Ureter (tissue), 1 donor: Measurements from ENCODE around the gene KRT7. TPM values are rescaled to one million over a fixed set of nuclear protein-coding genes. Genes with fewer than 3 reads are reported as not detected.

ENCODE experiments used
- DNase-seq: peaks from one replicate; pipeline ENCODE4 v3.0.0-alpha.2; 2020; ENCODE audit warnings: low spot score
- total RNA-seq: library from RNA; stranded (reverse); gene quantifications from one replicate; pipeline ENCODE4 v1.2.4, GENCODE V29; 2023
- donor health status: DM: yes; HTN: yes; CAD: no.

The KRT7 gene
- 2,511 TPM for total RNA-seq

DNA sequence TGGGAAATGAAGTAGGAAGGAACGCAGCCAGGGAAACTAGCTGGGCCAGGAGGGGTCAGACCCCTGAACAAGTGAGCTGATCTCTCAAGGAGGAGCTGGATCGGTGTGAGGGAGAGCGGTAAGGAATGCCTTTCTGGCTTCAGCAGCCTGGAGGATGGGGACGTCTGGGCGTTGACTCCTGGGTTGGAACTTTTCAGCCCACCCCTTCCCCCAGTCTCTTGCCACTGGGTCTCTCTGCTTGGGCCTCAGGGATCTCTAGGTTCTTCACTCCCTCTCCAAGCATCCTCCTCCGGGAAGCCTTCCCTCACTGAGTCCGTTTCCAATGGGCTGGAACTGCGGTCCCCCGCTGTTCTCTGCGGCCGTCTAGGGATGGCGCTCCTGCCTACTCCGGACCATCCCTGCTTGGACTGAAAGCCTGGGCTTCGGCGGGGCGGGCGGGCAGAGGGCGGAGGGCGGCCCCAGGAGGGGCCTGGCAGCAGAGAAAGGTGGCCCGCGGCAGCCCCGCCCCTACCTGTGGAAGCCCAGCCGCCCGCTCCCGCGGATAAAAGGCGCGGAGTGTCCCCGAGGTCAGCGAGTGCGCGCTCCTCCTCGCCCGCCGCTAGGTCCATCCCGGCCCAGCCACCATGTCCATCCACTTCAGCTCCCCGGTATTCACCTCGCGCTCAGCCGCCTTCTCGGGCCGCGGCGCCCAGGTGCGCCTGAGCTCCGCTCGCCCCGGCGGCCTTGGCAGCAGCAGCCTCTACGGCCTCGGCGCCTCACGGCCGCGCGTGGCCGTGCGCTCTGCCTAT lies at the start of gene KRT7:
KRT7 (plus strand) TSS at position 570 of the 788 bp plus-strand sequence; CDS start at position 624, 54 bp downstream.
- DNase-seq, result peak; percentile 82

DNA sequence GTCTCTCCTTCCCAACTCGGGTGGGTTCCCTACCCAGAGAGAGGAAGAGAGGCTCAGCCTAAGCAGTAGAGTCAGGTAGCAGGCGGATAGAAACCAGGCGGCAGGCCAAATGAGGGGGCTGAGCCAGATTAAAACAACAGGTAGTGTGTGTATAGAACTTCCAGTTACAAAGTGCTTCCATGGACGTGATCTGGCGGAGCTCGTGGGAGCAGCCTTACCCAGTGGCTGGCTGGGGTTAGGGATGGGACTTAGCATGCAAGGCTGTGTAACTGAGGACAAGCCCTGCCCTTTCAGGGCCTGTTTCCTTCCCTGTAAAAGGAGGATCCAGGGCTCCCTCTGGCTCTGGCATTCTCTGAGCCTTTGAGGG lies 49.5 kb upstream of the KRT7 start:
- no peak for DNase-seq

DNA sequence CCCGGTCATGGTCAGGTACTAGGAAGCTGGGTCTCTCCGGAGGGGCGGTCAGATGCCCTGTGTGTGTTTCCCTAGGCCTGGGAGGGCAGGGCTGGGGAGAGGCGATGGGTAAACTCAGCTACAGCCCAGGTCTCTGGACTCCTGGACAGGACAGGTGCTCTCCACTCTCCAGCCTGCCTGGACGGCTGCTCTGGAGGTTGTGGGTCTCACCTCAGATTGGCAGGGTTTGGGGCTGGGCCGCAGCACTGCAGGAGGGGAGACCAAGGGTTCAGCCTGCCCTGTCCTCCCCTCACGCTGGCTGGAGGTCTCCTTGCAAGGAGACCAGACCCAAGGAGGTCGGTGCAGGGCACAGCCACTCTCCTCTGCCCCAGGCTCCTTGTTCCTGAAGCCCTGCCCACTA lies 49.1 kb upstream of the KRT7 start:
- DNase-seq, result no peak

DNA sequence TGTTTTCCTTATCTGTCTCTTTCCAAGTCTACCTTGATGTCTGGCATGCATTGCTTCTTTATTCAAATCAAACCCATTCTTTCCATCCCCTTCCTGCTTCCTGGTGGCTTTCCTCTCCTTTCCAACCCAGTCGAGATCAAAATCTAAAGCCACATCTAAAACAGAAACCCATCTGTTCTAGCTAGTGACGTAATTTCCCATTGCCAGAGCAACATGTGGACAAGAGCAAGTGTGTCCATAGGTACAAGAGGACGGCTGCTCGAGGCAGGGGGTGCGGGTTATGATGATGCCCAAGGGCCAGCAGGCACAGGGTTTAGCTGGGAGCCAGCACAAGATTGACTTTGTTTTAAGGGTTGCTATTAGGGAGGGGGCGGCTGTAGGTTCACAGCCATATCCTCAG lies 48.2 kb upstream of the KRT7 start:
- DNase-seq, result no peak

DNA sequence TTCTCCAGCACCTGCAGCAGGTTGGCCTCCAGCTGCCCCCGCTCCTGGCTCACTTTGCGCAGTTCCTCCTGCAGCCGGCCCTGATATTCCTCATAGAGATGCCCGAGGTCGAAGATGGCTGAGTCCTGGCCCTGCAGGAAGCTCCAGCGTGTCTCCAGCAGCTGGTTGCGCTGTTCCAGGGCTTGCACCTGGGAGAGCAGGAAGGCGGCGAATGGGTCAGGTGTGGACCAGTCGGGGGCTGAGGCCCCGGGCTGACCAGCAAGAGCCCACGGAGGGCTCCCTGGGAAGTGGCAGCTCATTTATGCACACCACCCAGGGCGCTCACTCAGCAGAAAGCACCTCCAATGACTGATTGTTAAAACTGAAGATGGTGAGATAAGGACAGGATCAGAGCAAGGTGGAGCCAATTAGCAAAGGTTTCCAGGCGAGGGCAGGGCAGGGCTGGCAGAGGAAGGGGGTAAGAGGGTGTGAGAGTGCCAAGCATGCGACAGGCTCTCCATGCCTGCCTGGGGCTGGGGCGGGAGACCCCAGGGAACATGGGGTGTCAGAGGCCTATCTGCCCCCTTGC lies 47.6 kb upstream of the KRT7 start:
- DNase-seq, result no peak

DNA sequence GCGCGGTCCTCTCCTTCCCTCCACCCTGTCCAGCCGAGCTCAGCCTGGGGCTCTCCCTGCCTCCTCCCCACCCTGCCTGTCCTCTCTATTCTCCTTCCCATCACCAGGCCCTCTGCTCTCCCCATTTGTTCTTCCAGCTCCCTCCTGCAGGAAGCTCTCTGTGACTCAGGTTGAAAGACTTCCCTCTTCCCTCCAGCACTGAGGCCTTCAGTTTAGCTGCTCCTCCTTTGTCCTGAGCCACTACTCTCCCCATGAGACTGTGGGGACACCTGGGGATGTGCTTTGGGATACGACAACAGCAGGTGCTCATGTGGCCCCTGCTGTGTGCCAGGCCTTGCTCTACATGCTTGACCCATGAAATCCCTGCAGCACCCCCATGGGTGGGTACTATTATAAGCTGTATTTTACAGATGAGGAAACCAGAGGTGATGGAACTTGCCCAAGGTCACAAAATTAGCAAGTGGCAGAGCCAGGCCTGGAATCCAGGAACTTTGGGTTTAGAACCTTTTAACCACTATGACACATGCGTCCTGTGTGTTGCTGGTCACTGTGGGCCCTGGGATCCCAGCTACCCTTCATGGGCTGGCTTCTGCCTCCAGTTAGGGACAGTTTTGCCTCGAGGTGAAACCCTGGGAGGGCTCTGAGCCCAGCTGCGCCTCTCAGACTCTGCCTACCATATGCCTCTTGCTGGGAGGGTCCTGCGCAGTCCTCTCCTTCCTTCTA lies 46.8 kb upstream of the KRT7 start:
- no peak for DNase-seq

DNA sequence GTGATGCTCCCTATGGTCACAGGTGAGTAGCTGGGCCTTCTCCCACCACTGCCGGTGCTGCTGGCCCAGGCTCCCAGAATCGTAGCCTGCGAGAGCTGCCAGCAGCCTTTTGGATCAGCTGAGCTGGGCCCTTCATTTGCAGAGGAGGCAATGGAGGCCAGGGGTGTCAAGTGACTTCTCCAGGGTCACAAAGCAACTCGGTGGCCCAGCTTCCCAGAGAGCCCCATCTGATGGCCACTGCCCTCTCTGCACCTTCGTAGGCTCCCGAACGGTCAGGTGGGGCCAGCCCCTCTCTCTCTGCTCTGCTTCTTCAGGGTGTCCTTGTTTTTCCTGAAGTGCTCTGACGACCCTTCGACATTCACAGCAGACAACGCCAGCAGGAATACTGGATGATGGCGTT lies 45.8 kb upstream of the KRT7 start:
- DNase-seq, result no peak

DNA sequence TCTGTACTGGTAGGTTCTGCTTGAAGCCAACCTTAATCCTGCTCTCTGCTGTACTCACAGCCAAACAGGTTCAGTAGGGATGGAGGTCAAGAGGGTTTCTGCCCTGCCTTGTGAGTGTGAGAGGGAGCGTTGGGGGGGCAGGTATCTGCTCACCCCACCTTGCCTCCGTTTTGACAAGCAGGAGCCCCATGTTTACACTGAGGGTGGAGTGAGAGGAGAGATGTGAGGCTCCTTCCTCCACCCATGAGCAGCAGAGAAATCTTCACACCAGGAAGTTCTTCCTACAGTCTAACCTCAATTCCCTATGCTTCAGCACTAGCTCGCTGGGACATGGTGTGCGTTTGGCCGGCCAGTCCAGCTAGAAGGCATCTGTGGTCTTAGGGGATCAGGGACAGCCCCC lies 45.4 kb upstream of the KRT7 start:
- DNase-seq, result no peak

DNA sequence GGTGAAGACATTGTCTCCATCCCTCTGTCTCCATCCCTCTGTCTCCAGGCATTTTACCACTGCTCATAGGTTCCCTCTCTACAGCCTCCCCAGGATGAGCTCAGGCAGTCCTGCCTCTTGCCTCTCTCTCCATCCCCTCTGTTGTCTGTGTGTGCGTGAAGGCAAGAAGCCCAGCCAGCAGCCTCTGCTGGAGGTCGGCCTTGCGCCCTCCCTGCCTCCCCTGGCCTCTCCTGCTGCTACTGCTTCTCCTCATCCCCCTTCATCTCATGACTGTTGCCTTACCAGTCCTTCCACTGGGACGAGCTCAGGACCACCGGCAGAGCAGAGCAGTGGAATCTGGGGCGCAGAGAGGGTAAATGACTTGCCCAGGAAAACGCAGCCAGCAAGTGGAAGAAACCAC lies 44.4 kb upstream of the KRT7 start:
- no peak for DNase-seq

DNA sequence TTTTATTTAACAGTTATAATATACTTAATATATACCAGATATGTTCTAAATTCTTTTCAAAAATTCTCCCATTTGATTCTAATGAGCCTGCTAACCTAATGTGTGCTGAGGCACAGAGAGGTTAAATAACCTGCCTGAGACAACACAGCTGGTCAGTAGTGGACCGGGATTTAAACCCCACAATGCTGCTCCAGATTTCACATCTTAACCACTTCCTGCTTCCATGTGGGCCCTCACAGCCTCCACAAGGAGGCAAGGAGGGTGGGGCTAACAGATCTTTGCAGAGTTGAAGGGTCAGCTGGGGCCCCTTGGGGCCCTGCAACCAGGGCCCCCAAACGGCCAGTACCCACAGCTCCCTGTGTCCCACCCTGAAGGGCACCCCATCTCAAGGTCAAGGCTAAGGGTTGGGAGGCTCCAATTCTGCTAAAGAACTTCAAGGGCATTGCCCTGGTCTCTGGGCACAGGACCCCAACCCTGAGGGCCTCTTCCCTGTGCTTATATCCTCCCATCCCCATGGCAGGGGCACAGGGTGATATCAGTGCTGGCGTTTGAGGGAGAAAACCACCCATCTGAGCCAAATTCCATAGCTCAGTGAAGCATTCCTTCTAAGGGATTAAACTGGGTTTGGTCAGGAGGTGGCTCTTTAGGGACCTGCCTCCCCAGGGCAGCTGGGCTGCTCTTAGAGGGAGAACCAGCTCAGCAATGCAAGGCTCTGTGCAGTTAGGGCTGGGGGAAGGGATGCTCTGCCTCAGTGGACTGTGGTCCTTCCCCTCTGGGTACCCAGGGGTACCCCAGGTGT lies 43.5 kb upstream of the KRT7 start:
- no peak for DNase-seq

DNA sequence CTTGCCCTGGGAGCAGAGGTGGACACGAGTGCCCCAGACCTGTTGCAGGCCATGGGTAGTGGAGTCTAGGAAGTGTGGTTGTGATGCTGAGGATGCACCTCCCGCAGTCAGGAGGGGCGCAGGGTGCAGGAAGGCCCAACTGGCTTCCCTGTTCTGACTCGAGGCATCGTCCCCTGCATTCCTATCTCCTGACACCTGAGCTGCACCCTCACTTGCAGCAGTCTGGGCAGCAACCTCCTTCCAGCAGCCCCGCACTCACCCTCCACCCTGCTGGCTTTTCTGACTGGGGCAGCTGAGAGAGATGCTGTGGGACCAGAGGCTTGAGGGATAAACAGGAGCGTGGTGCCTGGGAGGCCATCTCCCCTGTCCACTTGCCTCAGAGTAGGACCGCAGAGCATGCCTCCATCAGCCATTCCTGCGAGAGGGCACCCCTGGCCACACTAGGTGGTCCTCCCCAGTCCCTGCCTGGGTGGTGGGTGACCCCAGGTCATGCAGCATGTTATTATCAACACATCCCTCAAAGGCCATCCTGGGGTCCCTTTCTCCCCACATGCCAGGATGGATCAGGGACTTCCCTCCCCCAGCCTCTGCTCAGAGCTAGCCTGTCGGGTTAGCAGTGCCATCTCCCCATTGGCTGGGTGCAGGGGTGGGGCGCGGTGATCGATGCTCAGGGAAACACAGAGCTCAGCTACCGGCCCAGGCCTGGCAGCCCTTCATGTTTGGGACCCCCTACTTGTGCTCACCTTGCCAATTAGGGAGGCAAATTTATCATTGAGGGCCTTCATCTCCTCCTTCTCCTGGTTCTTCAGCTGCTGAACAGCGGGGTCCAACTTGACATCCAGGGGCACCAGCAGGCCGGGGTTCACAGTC lies 41.9 kb upstream of the KRT7 start:
- DNase-seq, result no peak

DNA sequence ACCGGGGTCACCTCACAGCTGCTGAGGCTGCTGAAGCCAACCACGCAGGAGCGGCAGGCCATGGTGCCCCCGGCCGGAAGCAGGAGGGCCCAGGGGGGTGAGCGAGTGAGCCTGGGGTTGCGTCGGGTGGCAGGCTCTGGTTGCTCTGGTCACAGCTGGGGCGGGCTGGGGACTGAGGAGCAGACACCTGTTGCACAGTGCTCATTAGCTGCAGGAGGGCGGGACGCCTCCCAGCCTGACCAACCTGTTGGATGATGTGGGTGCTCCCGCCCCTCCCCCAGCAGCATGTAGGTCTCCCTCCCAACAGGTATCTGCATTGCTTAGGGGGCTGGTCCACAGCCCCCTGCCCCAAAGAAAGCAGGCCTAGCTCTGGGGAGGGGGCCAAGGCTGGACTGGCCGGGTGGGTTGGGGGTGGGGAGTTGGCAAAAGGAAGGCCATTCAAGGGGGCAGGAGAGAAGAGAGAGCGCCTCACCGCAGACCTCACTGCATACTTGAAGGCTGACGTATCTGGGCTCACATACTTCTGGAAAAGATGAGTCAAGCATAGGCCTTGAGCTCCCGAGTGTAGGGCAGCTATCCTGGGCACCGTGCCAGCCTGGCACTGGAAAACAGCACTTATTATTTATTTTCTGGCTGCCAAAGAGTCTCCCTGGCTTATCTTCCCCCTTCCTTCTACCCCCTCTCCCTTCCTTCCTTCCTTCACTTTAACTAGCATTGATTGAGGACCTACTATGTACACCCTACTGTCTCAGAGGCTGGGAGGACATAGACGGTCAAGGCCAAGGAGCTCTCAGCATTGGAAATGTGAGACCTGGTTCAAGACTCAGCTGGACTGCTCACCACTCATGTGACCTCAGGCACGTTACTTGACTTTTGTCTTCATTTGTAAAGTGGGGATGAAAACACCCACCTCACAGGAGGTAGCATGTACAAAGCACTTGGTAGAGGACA lies 40.9 kb upstream of the KRT7 start, which contains the start of gene KRT80:
KRT80 (minus strand) TSS at position 174 of the 951 bp plus-strand sequence; CDS start at position 62, 112 bp downstream.
- peak; percentile 93 for DNase-seq

DNA sequence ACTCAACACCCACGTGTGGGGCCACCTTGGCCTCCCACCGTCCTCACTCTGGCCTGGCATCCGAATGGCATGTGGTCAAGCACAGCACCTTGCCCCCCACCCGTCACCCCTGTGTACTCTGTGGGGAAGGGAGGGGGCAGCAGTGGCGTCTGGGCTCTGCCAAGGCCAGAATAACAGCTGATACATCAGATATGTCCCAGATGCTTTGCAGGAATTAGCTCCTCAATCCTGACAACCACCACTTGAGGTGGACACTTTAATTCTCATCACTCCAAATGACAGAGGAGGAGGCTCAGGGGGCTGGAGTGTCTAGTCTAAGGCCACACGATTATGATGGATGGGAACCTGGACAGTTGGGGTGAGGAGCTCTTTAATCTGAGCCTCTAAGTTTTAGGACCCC lies 39.5 kb upstream of the KRT7 start:
- no peak for DNase-seq

DNA sequence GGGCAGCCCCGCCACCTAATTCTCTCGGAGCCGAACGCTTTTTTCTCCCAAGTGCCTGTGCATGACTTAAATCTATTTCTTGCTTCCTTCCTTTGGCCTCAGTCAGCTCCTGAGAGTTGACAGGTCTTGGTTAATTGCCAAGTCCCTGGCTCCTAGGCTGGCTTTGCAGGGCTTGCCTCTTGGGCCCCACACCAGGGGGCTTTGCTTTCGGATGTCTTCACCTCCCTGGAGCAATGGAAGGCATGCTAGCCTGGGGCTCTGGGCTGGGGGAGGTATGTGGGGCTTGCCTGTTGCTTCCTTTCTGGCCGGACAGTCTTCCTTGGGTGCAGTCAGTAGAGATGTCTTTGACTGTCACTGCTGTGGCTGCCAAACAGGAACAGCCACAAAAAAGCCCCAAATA lies 39.1 kb upstream of the KRT7 start:
- DNase-seq, result no peak

DNA sequence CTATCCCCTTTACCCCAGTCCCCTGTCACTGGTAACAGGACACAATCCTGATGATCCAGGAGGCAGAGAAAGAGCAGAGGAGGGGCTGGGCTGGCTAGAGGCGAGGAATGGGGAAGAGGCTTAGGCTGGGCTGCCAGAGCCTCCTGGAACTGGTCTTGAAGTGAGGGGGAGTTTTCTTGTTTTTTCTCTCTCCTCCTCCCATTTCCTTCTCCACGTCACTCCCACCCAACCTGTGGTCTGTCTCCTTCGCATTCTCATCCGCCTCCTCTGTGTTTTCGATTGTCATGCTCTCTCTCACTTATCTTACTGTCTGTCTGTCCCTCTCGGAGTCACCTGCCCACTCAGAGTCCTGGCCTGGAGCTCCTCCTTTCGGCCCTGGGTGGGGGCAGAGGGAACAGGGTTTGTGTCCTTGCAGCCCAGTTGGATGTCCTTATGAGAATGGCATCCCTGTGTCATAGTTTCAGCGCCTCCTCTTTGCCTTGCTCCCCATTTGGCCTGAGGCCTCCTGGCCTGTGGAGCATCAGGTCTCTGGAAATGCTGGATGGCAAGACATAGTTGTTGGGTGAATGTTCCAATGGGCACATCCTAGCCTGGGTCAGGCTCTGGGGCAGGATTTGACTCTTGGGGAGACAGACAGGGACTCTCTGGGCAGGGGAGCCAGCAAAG lies 37.8 kb upstream of the KRT7 start:
- DNase-seq, result no peak

DNA sequence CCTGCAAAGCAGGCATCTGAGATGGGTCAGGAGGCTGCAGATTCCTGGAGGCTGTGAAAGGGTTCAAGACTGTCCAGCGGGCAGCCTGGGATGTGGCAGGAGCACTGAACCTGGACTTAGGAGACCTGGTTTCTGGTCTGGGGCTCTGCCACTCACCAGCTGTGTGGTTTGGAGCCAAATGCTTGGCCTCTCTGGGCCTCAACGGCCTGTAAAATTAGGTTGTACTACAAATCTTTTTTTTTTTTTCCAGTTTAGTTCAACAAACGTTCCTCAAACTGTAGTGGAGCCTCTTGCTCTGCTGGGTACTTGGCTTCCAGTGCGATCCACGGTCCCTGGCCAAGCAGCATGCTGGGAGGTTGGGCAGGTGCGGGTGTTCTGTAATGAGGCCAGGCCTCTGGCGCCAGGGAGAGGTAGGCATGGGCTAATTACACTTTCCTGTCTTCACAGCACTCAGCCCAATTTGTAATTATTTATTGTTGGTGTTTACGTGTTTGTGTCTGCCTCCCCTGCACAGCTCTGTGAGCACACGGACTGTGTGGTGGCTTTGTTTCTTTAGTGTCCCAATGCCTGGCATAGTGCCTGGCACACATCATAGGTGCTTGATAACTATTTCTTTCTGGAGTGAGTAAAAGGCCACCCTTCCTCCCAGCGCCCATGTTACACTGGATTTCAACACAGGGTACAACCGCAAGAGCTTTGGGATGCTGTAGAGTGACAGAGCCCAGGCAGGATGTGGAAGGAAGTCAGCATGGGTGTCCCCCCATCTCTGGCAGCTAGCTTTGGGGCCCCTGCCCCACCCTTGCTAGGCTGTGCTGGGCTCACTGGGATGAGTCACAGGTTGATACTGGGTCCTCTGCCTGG lies 35.4 kb upstream of the KRT7 start:
- no peak for DNase-seq

DNA sequence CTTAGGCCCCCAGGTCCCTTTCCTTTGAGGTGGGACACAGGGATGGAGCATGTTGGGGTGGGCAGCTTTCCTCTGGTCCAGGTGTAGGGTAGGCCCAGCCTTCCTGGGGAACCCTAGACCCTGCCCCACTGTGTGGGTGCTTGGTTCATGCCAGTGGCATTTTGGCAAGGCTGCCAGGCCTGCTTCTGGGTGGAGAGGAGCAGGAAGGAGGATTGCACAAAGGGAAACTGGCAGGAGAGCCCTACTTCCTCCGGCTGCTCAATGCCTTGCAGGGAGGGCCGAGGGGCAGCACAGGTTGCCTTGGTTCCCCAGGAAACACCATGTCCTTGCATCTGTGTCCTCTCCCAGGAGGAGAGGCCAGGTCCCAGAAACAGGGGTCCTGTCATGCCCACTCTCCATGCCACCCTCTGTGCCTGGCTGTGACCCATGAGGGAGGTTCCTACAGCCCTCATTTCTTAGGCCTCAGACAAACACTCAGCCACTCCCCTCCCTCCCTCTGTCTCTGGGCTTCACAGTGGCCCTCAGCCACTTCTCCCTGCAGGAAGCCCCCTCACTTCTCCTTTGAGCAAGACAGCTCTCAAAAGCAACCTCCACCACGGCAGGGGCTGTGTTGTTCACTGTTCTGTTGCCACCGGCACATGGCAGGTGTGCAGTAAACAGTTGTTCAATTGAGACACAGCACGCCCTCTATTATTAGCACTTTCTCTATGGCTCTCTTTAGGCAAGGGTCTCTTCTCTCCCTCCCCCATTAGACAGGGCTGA lies 34.4 kb upstream of the KRT7 start:
- no peak for DNase-seq
